Transverse colon (tissue), 4 donors: ENCODE measurements around the gene PTPRR. TPM values are rescaled to one million over a fixed set of nuclear protein-coding genes. Genes with fewer than 3 reads are reported as not detected.

Experiments used
- DNase-seq: peaks from one replicate; pipeline ENCODE4 v3.0.0-alpha.2; 2019
- H3K27ac ChIP-seq, 4 donors: fragments of 200-600 bp; sonication (generic); 2 replicates each; pipeline ENCODE4 v1.5.1; 2016 to 2018; ENCODE audit warnings: inconsistent platforms in 4 of 4
- H3K27me3 ChIP-seq: fragments of 200-600 bp; sonication (generic); 2 replicates; pipeline ENCODE4 v1.5.1; 2017; ENCODE audit warnings: inconsistent platforms
- H3K36me3 ChIP-seq, 4 donors: fragments of 200-600 bp; sonication (generic); 2 replicates each; pipeline ENCODE4 v1.5.1; 2017 to 2019; ENCODE audit warnings: inconsistent platforms in 4 of 4
- H3K4me1 ChIP-seq, 4 donors: fragments of 200-600 bp; sonication (generic); 2 replicates each; pipeline ENCODE4 v1.5.1; 2017 to 2020; ENCODE audit warnings: inconsistent platforms in 4 of 4
- H3K4me3 ChIP-seq, 4 donors: fragments of 200-600 bp; sonication (generic); 1 replicate in 1 of 4; 2 replicates in 3 of 4; pipeline versions ENCODE4 v1.5.1 to v1.6.1; 2017 to 2019; ENCODE audit warnings: inconsistent platforms in 4 of 4
- H3K9me3 ChIP-seq, 2 donors: fragments of 200-600 bp; sonication (generic); 2 replicates each; pipeline ENCODE4 v1.5.1; 2017 to 2019; ENCODE audit warnings: inconsistent platforms in 2 of 2
- EP300 ChIP-seq: sonication (generic); formaldehyde crosslinking; IDR thresholded peaks from one replicate; pipeline ENCODE4 v1.6.1; 2017; ENCODE audit warnings: antibody characterized with exemption, low read depth
- POLR2A ChIP-seq: fragments of 450-650 bp; IDR thresholded peaks from one replicate; pipeline ENCODE4 v1.6.1; 2016; ENCODE audit warnings: antibody characterized with exemption, mild to moderate bottlenecking, moderate library complexity
- POLR2AphosphoS5 ChIP-seq, 3 donors: sonication (generic); formaldehyde crosslinking; IDR thresholded peaks; one replicate each; pipeline ENCODE4 v1.6.1; 2016; ENCODE audit warnings: antibody characterized with exemption in 3 of 3
- WGBS, 2 donors: methylation state at CpG; one replicate each; pipeline ENCODE4 v1.1.5; 2018; ENCODE audit warnings: low coverage in 1 of 2; 5-methylcytosine and 5-hydroxymethylcytosine counted together
- in situ Hi-C, 4 donors: fragments of 200-750 bp; cut with MboI; loops; one replicate each; pipeline versions ENCODE4 v1.15.0 to v1.15.1; 2017; ENCODE audit warnings: low sequenced_read_pairs in 3 of 4, low pct_ligation_motif_present in 1 of 4, low pct_unique_long_range_greater_than_20kb in 1 of 4
- intact Hi-C: fragments of 100-400 bp; cut with DNase I; formaldehyde crosslinking; loops from one replicate; pipeline ENCODE4 v1.15.1; 2023; ENCODE audit warnings: low total_unique reads
- total RNA-seq, 4 donors: library from RNA; depleted of rRNA; stranded (reverse); fragments of >200 nt; gene quantifications; one replicate each; pipeline ENCODE4 v1.1.0, GENCODE V29; 2016
- TF ChIP-seq, protein P1 (sequence below), 5 experiments: fragments of 200-600 bp in 3 of 5; fragments of 450-650 bp in 2 of 5; sonication (generic) in 3 of 5; IDR thresholded peaks; 1 replicate in 2 of 5; 2 replicates in 3 of 5; pipeline ENCODE4 v1.5.1; 2016 to 2017; ENCODE audit warnings: antibody characterized with exemption in 5 of 5, inconsistent platforms in 3 of 5, mild to moderate bottlenecking in 2 of 5, moderate library complexity in 1 of 5

The PTPRR gene
- total RNA-seq, 4 donors from 2014 or later: 13.2 to 50.9 (median 31.4) TPM; not detected in 1

DNA sequence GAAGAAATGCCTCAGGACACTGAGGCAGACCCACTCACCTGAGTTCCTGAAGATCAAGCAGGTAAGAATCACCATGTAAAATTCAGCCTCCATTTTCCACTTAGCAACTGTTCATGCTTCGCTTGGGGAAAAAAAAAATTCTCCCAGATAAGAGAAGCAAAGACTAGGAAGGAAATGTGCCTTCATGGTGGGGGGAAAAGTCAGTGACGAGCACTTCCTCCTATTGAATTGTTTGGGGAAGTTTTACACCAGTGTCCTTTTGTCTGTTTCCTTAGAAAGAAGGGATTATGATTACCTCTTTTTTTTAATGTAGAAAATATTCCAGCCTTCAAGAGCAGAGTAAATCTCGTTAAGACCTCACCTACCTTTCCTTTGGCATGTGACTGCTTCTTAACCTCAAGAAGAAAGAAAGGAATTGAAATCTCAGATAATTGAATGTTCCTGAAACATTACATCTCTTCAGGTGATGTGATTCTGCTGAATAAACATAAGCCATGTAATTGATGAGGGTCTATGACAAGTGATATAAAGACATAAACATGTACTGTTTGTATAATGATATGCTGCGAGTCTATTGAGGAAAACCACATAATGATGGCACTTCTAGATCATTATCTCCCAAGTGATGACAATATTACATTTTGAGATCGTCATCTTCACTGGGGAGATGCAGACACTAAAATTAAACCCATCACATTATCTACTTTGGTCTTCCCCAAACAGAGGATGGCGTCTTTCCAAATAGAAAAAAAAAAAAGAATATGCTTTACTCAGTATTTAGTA lies 283.0 kb downstream of the PTPRR start, which contains the start of gene PTPRB:
Gene PTPRB (minus strand): TSS at position 127 of the 783 bp plus-strand sequence. CDS start 34 bp downstream, at position 93.
- Histone ChIP-seq H3K9me3 (no peaks in the 10 kb centered on the region), H3K36me3 (no peaks in the 10 kb centered on the region), H3K4me1 (no peaks in the 10 kb centered on the region), H3K27ac (peak within 1 kb of the TSS in 2 of 4 donors; percentile 1 to 27), H3K27me3 (no peaks in the 10 kb centered on the region), H3K4me3 (peak within 1 kb of the TSS in 1 of 4 donors; percentile 4)
- WGBS, 2 donors: 59% methylated on average over 5 to 6 of the region's 6 CpGs
- in situ Hi-C loops: no loop called here
- TF ChIP-seq, protein P1, sequence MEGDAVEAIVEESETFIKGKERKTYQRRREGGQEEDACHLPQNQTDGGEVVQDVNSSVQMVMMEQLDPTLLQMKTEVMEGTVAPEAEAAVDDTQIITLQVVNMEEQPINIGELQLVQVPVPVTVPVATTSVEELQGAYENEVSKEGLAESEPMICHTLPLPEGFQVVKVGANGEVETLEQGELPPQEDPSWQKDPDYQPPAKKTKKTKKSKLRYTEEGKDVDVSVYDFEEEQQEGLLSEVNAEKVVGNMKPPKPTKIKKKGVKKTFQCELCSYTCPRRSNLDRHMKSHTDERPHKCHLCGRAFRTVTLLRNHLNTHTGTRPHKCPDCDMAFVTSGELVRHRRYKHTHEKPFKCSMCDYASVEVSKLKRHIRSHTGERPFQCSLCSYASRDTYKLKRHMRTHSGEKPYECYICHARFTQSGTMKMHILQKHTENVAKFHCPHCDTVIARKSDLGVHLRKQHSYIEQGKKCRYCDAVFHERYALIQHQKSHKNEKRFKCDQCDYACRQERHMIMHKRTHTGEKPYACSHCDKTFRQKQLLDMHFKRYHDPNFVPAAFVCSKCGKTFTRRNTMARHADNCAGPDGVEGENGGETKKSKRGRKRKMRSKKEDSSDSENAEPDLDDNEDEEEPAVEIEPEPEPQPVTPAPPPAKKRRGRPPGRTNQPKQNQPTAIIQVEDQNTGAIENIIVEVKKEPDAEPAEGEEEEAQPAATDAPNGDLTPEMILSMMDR (IDR thresholded peaks at IDR 0.05): no peak
- no peak for TF ChIP-seq POLR2AphosphoS5 (IDR thresholded peaks at IDR 0.05)
- no peak for TF ChIP-seq POLR2A
- no peak for TF ChIP-seq EP300
- intact Hi-C loops: no loop called here
- DNase-seq: no peak

DNA sequence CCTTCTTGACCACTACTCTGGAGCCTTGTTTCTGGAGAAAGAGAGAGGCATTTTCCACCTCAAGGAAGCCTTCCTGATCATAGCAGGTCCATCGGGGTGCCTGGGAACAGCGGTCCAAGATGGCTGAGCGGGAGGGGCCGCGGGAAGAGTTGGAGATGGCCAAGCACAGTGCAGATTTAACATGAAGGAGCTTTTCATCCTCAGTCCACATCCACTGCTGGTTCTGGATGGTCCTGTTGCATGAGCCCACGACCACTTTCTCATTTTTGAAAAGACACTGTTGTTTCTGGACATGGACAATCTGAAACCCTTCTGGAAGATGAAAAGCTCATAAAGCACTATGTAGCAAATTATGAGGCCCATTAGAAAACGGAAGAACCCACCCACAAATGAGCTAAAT lies 284.8 kb downstream of the PTPRR start:
- 82 to 90% methylated on average over 1 to 7 of the region's 7 CpGs for WGBS, 2 donors
- no peak overlapping the region for H3K27ac ChIP-seq
- no peak overlapping the region for H3K4me3 ChIP-seq
- H3K27me3 ChIP-seq: no peaks in the 10 kb centered on the region
- in situ Hi-C loops: no loop called here
- H3K4me1 ChIP-seq: no peaks in the 10 kb centered on the region
- TF ChIP-seq, protein P1 (IDR thresholded peaks at IDR 0.05): no peak
- TF ChIP-seq POLR2AphosphoS5 (IDR thresholded peaks at IDR 0.05) (no peak), POLR2A (no peak), EP300 (no peak)
- DNase-seq: no peak
- no peaks in the 10 kb centered on the region for H3K36me3 ChIP-seq
- no peaks in the 10 kb centered on the region for H3K9me3 ChIP-seq
- intact Hi-C loops: no loop called here

DNA sequence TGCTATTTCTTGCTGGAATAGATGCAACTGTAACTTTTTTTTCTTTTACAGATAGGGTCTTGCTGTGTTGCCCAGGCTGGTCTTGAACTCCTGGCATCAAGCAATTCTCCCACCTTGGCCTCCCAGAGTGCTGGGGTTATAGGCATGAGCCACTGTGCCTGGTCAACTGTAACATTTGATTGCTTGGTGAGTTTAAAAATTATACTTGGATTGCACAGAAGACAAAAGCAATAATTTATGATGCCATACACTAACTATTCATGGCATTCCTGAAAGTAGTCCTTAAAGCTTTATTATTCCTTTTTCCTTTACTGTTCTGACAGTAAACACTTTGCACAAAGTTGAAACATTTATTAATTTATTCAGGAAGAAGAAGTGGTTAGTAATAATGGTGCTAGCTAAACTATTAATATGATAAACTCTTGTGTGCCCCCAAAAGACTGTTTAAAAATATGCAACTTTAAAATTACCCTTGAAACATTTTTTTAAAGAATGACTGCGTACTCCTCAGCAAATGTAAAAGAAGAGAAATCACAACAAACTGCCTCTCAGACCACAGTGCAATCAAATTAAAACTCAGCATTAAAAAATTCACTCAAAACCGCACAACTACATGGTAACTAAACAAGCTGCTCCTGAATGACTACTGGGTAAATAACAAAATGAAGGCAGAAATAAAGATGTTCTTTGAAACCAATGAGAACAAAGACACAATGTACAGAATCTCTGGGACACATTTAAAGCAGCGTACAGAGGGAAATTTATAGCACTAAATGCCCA lies 291.6 kb downstream of the PTPRR start:
- intact Hi-C loops: no loop called here
- WGBS, 2 donors: 73 to 93% methylated on average over 3 of the region's 3 CpGs
- in situ Hi-C loops: no loop called here
- H3K4me1 ChIP-seq: no peaks in the 10 kb centered on the region
- no peaks in the 10 kb centered on the region for H3K36me3 ChIP-seq
- H3K27ac ChIP-seq: no peak overlapping the region
- H3K9me3 ChIP-seq: no peaks in the 10 kb centered on the region
- TF ChIP-seq EP300: no peak
- TF ChIP-seq, protein P1 (IDR thresholded peaks at IDR 0.05): no peak
- no peak for TF ChIP-seq POLR2AphosphoS5 (IDR thresholded peaks at IDR 0.05)
- TF ChIP-seq POLR2A: no peak
- no peak for DNase-seq
- H3K27me3 ChIP-seq: no peaks in the 10 kb centered on the region
- no peak overlapping the region for H3K4me3 ChIP-seq

DNA sequence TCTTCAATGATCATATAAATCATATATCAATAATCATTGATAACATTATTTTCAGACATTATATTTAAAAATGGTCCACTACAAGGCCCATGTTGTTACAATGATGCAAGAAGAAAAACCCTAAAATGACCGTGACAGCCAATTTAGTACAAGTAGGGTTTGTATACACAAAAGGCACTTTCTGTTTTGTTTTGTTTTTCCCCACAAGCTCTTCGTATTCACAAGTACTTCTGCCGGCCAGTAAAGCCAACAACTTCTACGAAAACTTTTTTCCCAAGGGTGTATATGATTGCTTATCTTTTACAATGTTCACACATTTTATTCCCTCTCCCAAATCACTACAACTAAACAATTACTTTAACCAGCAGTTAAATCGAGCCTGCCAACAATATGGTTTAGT lies 292.9 kb downstream of the PTPRR start:
- Histone ChIP-seq H3K27me3 (no peaks in the 10 kb centered on the region), H3K4me1 (no peaks in the 10 kb centered on the region), H3K36me3 (no peaks in the 10 kb centered on the region), H3K9me3 (no peaks in the 10 kb centered on the region), H3K4me3 (no peak overlapping the region), H3K27ac (no peak overlapping the region)
- WGBS, 2 donors: 54 to 65% methylated on average over 5 of the region's 5 CpGs
- intact Hi-C loops (no loop called here), in situ Hi-C loops (no loop called here)
- no peak for DNase-seq
- TF ChIP-seq EP300 (no peak), POLR2AphosphoS5 (IDR thresholded peaks at IDR 0.05) (no peak)
